ENCODE results near the gene VSTM2L.

VSTM2L gene

GRCh38 chr20:37878835-37879599, 23.9 kb upstream of the VSTM2L start:
- DNase-seq (ENCODE audit: low read depth in 2 of 2), result no peak

- DNase-seq (ENCODE audit: low read depth in 2 of 2), result no peak
Observed at GRCh38 chr20:37879843-37880242, 23.1 kb upstream of the VSTM2L start.

DNA sequence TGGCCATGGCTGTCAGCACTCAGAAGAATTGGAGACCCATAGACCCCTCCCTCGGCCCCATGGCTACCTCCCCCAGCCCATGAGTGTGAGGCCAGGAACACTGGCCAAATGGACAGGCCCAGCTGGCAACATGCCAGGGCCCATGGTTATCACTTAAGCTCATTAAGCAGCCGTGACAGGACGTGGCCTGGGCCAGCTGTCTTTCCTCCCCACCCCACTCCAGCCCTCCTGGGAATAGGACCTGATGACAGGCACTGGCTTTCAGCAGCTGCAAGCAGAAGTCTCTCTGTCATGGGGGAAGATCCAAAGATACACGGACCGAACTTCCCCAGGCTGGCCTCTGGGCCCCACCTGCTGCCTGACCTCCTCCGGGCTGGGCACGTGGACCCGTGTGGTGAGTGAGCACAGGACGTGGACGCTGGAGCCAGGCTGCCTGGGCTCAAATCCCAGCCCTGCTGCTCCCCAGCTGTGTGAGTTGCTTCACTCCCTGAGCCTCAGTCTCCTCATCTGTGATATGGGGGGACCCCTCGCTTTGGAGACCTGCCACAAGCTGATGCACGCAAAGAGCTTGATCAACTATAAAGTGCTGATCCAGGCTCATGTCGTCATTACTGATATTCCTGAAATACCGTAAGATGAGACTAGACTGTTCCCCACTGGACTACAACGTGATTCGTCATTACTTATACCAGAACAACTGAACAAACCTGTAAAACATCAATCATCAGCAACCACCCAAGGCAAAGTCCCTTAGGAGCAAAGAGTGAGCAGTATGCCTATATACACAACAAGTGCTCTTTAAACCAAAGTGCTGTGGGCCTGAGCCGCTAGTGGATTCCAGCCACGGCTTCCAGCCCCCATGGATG, 22.0 kb upstream of the VSTM2L start:
- DNase-seq (ENCODE audit: low read depth in 2 of 2), result no peak

GRCh38 chr20:37881601-37882343, 21.2 kb upstream of the VSTM2L start:
- no peak for DNase-seq (ENCODE audit: low read depth in 2 of 2)

DNA sequence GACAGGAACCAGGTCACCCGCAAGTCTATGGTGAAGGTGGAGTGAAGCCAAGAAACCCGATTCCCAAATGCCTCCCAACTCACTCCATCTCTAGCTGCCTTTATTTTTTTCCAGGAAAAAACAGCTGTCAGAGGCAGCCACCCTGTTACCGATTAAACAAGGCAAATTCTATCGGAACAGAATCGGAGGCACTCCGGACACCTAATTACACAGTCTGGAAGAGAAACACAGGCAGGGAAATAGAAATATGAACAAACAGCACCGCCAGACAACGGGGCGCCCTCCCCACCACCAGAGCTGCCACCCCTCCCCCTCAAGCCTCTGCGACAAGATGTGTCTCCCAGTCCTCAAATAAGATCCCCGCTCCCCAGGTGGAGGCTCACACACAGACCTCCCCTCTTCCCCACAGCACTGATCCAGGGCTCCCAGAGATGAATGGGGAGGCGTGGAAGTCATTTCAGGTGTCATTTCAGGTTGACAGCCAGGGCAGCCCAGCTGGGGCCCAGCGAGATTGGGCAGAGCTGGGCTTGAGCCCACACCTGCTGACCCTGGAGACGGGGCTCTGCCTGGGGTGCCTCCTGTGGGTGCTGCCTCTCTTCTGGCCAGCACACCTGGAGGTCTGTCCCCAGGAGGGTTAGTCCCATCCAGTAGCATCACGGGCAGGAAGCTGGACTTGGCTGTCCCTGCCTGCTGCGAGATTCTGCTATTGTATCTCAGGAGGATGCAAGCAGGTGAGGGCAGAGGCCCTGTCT, 19.8 kb upstream of the VSTM2L start:
- DNase-seq (ENCODE audit: low read depth in 2 of 2), result no peak

DNA sequence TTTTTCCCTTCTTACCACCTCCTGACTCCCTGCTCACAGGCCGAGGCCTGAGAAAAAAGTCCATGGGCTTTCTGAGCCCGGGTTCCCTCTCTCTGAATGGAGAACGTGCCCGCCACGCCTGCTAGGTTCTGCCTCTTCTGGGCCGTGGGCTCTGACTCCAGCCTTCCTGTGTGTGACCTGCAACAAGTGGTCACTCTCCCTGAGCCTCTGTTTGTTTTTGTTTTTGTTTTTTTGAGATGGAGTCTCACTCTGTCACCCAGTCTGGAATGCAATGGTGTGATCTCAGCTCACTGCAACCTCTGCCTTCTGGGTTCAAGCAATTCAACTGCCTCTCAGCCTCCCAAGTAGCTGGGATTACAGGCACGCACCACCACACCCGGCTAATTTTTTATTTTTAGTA, 17.9 kb upstream of the VSTM2L start:
- DNase-seq (ENCODE audit: low read depth in 2 of 2), result no peak

GRCh38 chr20:37885593-37886503, 17.1 kb upstream of the VSTM2L start:
- DNase-seq (ENCODE audit: low read depth in 2 of 2), result no peak

GRCh38 chr20:37886851-37887297, 16.1 kb upstream of the VSTM2L start:
- no peak for DNase-seq (ENCODE audit: low read depth in 2 of 2)

GRCh38 chr20:37888641-37889040, 14.3 kb upstream of the VSTM2L start:
- no peak for DNase-seq (ENCODE audit: low read depth in 2 of 2)

DNA sequence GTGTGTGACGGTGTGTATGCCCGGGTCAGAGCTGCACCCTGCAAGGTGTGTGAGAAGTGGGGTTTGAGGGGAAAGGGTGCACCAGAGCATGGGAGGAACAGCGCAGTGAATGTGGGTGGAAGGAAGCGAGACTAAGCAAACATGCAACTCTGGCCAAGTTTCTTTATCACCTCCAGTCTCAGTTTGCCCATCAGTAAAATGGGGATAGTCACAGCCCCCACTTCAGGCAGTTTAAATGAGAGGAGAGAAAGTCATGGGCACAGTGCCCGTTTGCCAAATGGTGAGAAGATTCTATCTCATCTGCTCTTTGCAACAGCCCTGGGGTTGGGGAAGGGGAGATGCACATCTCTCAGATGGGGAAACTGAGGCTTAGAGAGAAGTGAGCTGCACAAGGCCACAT, 12.8 kb upstream of the VSTM2L start:
- DNase-seq (ENCODE audit: low read depth in 2 of 2), result no peak

DNA sequence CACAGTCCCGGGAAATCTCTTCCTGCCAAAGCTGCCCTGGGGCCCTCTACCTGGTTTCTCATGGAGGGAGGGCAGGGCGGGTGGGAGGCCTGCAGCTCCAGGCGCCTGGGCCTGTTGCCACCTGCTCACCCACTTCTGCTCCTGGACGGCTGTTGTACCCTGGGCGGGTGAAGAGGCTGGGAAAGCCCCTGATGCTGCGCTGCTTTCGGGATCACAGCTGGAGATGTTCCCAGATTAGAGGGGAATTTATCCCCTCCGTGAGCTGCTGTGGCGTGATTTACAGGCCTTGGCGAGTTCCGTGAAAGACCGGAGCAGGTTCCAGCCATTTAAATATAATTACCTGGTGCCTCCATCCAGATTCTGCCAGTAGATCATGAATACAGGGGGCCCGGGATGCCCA, 12.3 kb upstream of the VSTM2L start:
- no peak for DNase-seq (ENCODE audit: low read depth in 2 of 2)

DNA sequence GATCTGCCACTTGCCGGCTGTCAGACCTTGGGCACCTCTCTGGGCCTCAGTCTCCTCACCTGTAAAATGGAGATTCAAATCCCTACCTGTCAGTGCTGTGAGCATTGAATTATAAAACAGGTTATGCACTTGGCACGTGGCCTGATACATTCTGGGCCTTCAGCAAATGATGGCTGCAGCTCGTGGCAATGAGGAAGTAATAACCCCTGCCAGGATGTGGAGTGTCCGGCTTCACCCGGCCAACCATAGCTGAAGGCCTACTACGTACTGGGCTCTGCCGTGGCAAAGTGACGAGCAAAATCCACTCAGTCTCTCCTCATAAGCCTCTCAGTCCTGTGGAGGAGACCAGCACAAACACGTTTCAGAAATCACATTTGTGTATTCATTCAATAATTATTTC, 10.9 kb upstream of the VSTM2L start:
- no peak for DNase-seq (ENCODE audit: low read depth in 2 of 2)

- DNase-seq (ENCODE audit: low read depth in 2 of 2), result no peak
Observed at GRCh38 chr20:37893566-37894241, 9.2 kb upstream of the VSTM2L start.

- DNase-seq (ENCODE audit: low read depth in 2 of 2), result no peak
Observed at GRCh38 chr20:37894454-37894853, 8.5 kb upstream of the VSTM2L start.

DNA sequence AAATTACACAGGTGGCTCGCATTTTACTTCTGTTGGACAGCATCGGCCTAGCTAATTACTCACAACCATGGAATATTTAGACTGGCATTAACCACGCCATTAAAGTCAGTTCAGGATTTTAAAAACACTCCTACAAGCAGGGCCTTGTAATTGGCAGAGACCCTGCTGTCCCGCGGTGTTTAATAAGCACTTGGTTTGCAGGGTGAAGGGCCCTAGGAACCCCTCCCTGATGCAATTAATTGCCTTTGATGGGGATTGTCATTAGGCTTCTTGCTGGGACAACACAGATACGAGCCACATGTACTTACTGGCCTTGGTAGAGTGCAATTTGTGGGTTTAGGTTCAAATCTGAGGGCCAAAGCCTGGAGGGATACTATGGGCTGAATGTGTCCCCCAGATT, 7.8 kb upstream of the VSTM2L start:
- DNase-seq (ENCODE audit: low read depth in 2 of 2), result no peak

- DNase-seq (ENCODE audit: low read depth in 2 of 2), result no peak
Observed at GRCh38 chr20:37896932-37897548, 5.9 kb upstream of the VSTM2L start.

DNA sequence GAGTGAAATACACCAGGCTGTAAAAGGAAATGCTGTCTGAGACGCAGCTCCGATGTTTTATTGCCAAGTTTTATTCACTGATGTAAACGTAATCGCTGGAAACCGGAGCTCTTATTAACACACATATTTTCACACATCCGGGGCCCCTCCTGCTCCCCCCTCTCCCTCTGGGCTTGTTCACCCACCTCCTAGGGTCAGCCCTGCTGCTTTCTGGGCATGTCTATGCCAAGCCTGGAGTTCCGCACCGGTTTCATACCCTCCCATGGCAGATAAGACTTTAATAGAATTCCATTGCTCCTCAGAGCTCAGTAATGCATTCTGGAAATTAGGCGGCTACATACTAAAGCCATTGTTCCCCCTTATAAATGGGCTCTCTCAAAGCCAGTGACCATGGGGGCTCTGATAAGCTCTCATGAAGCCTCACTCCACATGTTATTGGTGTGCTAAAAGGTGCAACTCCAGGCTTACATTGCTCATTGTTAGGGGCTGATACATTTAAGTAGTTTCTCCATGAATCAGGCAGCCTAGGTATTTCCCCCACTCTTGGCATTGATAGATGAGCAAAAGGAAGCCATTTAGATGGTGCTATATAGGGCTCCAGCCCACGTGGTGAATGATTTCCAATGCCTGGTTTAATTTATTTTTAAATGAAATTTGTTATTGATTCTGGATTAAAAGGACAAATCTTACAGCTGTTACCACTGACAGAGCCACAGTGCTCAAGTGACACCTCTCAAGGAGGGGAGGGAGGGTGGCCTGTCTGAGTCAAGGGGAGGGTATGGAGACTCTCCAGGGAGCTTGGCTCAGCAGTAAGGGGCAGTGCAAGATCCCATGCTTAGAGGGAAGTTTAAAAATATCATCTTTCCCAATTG, 4.5 kb upstream of the VSTM2L start:
- no peak for DNase-seq (ENCODE audit: low read depth in 2 of 2)

All from stimulated activated CD4-positive, alpha-beta T cell treated with anti-CD3 and anti-CD28 coated beads, Interleukin-12 subunit alpha, Interleukin-12 subunit beta, amount 100 ng/mL, for 24 hours (primary cell).